HG03565 (cell line): ENCODE results near the gene PDLIM5.
A peak's percentile ranks its signal among the peaks of the same experiment; 100 is the strongest.
"Not testable (repeated sequence)": the region's sequence is repeated elsewhere in the genome, so short reads cannot be mapped to it uniquely, and the experiment has no call there.

Experiments
- ATAC-seq: cut with Tn5 transposase; IDR thresholded peaks from one replicate; pipeline ENCODE4 v1.9.1; 2021; ENCODE audit warnings: mild to moderate bottlenecking, moderate library complexity; ENCODE audit not compliant: unreplicated experiment

Gene PDLIM5

DNA sequence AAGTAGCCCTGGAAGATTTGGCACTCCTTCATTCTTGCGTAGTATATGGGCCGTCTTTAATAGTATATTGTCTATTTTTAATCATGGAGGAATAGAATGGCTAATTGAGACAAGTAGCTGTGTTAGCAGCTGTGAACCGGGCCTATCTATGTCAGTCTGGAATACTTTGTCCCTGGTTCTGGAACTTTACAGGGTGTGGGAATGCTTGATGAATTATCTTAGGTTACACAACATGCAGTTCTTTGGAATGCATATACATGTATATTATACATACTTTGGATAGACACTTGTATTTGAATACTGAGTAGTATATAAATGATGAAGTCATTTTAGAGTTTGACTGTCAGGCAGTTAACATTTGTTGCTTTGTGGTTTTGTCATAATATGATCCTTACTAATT, 37.4 kb downstream of the PDLIM5 start:
- no peak for ATAC-seq

DNA sequence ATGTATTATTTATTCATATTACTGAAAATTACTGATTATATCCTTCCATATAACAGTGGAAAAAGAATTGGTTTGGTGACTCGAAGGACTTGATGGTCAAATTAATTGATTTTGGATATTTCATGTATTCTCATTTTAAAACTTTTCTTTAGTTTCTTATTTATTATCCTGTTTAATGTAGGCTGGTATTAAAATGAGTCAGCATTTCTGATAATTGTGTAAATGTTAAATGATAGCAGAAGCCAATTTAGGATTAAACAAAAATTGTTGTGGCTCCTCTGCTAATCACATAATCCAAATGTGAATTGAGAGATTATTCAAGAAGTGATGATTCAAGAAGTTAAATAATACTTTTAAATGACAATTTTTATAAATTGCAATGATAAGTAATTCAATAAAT, 38.7 kb downstream of the PDLIM5 start:
- ATAC-seq, result no peak

DNA sequence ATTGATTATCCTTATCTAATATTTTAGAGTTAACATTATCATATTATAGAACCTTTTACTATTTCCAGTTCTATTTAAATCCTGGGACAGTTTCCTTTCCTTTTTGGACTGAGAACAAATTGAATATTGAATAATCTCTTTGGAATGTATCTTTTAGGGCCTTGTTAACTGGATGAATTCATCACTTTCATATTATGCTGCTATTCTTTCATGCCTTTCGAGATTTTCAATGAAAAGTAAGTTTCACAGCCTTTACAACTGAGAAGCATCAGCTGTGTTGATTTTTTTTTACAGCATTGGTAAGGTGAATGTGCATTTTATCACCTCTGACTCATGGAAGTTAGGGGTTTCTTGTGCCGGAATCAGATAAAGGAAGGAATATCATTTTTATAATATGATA, 39.6 kb downstream of the PDLIM5 start:
- ATAC-seq, result no peak

DNA sequence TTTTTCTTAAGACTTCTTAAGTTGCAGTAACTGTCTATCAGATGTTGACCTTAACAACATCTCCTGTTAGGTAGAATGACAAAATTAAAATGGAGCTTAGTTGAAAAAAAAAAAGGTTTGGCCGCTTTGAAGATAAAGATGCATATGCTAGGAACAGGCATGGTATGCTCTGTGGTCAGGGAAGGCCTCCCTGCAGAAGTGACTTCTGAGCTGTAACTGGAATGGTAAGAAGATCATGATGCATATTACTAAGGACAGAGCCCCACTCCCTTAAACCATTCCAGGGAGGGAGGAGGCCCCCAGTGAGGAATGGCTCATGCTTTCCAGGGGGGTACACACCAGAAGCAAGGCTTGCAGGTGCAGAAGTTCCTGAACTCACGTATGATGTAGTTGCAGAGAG, 43.7 kb downstream of the PDLIM5 start:
- no peak for ATAC-seq

DNA sequence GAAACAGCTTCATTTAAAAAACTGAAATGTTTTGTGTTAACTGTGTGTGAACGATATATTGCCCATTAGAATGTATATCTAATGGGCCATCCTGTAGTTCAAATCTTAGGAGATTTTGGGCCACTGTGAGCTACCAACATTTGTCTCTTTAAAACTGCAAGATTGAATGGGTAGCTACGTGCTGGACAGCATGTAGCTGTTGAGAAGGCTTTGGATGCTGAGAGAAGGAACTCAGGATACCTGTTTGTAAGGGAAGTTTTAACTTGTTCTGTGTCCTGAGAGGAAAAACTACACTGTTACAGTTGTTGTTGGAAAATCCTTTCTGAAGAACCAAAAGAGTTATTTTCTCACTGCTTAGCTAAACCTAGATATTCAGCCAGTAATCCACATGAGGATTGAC, 45.9 kb downstream of the PDLIM5 start:
- ATAC-seq, result no peak

DNA sequence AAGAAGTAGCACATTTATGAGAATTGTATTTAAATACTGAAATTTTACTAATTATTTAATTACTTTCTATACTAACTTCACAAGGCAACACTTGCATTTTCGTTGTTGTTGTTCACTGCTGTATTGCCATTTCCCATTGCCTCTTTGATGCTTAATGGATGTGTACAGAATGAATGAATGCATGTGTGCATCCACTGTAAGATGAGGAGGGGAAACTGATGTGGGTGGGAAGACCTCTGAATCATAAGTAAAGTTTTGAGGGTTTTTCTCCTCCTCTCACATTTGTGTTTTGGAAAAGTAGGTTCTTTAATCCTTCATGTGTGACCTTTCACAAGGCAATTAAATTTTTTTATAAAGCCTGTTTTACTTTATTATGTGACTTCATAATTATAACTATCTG, 46.8 kb downstream of the PDLIM5 start:
- no peak for ATAC-seq

DNA sequence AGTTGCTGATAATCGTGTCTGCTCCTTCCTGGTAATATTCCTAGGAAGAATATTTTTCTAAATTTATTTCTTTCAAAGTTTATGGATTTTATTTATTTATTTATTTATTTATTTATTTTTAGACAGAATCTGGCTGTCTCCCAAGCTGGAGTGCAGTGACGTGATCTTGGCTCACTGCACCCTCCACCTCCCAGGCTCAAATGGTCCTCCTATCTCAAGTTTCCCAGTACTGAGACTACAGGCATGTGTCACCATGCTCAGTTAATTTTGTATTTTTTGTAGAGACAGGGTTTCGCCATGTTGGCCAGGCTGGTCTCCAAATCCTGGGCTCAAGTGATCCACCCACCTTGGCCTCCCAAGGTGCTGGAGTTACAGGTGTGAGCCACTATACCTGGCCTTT, 48.9 kb downstream of the PDLIM5 start:
- no peak for ATAC-seq

DNA sequence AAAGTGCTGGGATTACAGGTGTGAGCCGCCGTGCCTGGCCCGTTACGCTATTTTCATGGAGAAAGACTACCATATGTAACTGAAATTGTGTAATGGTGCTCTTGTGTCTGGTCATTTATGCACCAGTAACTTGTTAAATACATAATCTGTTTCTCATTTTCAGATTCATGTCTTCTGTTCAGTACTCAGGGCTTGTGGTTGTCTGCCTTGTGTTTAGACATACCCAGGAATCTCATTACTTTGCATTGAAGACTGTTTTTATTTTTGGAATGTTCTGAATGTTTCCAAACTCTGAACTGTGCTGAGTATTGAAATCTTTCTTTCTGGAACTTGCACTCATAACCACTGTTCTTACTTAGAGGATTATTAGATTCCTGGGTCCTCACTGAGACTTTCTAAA, 52.8 kb downstream of the PDLIM5 start:
- no peak for ATAC-seq

DNA sequence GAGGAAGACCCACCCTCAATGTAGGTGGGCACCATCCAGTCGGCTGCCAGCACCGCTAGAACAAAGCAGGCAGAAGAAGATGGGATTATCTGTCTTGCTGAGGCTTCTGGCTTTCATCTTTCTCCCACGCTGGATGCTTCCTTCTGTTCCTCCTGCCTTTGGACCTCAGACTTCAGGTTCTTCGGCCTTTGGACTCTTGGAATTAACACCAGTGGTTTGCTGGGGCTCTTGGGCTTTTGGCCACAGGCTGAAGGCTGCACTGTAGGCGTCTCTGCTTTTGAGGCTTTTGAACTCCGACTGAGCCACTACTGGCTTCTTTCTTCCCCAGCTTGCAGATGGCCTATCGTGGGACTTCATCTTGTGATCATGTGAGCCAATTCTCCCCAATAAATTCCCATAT, 55.1 kb downstream of the PDLIM5 start:
- ATAC-seq, result no peak

DNA sequence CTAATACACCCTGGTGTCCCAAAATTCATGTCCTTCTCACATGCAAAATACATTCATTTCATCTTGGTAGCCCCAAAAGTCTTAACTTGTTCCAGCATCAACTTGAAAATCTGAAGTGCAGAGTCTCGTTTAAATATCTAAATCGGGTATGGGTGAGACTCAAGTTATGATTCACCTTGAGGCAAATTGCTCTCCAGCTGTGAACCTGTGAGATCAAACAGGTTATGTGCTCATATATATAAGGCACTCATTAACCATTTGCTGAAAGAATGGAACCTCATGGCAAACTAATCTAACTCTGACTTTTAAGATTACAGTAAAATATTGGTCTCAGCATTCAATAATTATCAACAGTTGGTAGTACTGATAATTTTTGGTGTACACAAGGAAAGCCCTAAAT, 55.5 kb downstream of the PDLIM5 start:
- ATAC-seq, result peak; percentile 29

DNA sequence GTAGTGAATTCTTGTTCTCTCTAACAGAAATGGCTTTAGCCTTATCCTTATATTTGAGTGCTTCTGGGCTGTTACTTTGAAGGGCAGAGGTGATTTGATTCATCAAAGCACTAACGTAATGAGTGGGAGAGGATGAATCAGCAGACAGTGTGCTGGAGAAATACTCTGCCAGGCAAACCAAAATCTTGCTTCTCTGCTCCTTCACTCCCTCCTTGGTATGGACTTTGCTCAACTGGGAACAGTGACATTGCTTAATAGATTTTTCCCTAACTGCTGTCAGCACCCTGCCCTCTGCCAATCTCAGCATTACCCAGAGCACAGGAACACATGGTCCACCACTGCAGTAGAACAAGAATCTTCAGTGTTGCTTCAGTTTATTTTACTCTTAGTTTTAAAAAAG, 56.0 kb downstream of the PDLIM5 start:
- peak; percentile 60 for ATAC-seq

DNA sequence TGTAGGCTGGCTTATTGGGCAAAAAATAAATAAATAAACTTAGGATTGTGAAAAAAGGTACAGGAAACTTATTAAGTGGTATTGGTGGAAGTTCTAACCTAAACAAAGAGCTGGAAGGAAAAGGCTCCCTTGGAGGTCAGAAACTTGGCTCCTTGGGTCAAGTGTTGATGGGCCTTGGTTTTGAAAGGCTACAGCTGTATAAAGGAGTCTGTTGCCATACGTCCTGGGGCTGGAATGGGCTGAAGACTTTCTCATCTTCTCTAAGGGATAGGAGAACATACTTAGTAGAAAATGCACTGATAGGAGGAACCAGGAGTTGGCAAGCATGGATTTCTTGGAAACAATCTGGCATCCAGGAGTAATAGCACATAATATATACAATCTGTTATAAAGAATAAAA, 56.6 kb downstream of the PDLIM5 start:
- no peak for ATAC-seq

DNA sequence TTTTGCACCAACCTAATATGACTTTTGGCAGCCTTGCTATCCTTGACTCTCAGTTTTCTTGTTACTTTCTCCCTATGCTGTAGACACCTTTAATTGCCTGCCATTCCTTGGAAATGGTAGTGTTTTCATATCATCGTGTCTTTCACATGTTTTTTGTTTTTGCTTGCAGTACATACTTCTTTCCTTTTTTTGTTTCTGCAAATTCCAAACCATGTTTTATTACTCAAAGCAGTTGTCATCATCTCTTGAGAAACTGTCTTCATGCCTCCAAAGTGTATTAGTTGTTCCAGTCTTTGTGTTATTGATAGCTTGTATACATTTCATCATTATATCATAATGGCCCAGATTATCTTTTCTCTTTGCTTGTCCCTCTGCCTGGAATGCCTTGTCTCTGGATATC, 57.1 kb downstream of the PDLIM5 start:
- no peak for ATAC-seq

DNA sequence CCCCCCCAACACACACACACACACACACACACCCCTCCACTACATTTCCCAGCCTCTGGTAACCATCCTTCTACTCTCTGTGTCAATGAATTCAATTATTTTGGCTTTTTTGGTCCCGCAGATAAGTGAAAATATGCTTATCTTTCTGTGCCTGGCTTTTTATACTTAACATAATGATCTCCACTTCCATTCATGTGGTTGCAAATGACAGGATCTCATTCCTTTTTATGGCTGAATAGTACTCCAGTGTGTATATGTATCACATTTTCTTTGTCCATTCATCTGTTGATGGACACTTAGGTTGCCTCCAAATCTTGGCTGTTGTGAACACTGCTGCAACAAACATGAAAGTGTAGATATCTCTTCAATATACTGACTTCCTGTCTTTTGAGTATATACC, 59.8 kb downstream of the PDLIM5 start:
- ATAC-seq, result no peak

DNA sequence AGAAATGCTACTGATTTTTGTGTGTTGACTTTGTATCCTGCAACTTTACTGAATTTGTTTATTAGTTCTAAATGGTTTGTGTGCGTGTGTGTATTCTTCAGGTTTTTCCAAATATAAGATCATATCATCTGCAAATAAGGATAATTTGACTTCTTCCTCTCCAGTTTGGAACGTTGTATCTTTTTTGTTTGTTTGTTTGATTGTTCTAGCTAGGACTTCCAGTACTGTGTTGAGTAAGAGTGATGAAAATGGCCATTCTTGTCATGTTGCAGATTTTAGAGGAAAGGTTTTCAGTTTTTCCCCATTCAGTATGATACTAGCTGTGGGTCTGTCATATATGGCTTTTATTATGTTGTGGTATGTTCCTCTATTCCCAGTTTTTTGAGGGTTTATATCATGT, 61.8 kb downstream of the PDLIM5 start:
- ATAC-seq, result not testable (repeated sequence)

DNA sequence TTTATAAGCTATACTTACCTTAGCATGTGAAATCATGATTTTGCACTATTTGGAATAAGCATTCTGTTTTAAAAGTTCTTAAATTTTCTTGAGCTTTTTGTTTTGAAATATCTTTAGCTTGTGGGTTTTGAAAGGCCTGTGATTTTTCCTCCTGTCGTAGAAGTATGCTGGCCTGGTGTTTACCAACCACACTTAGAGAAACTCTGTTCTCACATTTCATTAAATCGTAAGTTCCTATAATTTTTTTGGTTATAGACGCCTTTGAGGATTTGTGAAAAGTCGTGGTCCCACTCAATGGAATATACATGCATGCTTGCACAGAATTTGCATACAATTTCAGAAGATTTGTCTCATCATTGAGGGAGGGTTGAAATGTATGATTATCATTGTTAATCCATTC, 63.6 kb downstream of the PDLIM5 start:
- ATAC-seq, result no peak

DNA sequence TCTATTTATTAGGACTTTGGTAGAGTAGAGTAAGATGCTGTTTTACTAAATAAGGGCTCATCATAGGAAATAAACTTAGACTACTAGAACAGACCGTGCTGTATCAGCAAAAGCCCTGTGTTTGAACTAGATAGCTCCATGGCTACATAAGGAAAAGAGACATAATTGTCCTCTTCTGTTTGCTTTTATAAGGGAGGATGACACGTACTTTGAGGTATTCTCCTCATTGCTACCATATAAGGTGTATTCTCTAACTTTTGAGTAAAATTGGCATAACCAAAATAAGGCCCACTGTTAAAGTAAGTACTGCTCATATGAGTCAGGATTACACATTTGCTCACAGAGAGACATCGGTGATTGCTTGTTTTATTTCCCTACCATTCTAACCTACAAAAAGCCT, 64.3 kb downstream of the PDLIM5 start:
- ATAC-seq, result no peak

DNA sequence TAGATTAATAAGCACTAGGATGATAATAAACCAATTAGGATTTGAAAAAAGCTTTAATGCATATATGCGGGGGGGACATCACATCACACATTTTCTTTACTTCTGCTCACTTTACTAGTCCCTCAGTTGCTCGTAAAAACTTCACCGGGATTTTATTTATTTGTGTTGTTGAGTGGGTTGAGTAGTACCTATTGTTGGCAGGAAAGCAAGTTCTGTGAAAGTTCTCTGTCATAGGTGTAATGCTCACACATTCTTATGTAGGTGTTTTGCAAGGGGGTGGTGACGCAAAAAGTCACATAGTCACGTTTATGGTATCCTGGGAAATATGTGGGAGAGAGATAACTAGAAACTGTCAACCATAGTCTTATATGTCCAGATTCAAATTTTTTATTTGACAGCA, 65.3 kb downstream of the PDLIM5 start:
- no peak for ATAC-seq

DNA sequence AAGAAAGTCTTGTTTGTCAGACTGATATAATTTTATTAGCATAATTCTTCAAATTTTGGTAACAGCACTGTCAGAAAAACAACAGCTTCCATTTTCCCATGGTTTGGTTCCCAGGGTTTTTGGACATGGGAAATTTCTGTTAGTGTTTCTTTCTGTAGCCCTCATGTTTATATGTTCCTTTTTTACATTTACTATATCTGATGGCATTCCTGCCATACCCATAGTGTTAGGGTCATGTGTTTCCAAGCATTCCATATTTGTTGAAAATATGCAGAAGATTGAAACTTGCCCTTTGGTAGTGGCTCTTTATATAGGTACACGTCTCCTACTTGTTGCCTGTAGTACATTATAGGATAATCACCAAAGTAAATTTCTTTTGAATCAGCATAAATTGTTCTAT, 65.8 kb downstream of the PDLIM5 start:
- no peak for ATAC-seq

DNA sequence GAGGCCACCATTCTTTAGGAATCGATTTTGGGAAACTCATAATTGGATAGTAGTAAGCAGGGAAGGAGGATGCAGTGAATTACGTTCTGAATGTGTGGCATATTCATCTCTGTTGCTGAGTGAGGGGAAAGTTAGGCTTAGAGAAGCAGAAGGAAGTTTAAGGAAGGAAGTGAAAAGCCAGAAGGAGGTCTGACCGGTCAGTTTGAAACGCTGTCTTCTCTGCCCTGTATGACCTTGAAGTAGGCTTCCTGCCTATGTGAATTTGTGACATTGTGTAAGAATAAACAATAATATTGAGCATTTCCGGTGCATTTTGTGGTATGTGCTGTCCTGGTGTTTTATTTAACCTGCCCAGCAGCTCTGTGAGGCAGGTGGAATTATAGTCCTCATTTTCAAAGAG, 67.3 kb downstream of the PDLIM5 start:
- ATAC-seq, result peak; percentile 40

DNA sequence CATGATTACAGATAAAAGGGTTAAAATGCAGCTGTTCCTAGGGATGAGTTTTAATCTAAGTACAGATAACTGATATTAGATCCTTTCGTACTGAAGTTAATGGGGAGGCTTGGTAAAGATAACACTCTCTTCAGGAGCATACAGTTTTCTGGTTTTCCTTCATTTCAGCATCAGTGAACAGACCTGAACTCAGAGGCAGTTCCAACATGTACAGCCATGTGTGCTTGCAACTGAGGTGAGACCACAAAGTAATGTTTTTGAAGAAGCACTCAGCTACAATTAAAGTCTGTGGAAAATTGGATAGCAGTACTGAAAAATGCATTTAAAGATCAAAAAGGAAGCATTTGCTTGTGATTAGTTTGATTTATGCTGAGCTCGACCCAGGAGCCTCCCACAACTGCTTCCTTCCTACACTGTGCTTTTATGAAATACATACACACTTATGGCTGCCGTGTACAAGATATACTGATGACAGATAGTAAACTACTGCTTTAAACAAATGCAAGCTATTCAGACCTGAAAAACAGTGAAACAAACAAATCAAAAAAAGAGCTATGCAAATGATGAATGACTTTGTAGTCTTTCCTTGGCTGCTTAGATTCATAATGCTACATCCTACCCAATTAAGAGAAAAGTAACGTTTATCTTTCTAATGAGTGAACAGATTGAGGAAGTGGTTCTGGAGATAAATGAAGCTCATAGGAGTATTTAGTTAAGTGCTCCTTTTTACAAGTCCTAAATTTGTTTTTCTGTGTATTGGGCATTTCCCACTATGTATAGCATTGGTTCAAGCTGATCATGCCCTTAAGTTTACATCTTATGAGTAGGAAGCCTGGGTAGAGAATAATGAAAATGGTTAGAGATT, 68.4 kb downstream of the PDLIM5 start:
- ATAC-seq, result no peak

DNA sequence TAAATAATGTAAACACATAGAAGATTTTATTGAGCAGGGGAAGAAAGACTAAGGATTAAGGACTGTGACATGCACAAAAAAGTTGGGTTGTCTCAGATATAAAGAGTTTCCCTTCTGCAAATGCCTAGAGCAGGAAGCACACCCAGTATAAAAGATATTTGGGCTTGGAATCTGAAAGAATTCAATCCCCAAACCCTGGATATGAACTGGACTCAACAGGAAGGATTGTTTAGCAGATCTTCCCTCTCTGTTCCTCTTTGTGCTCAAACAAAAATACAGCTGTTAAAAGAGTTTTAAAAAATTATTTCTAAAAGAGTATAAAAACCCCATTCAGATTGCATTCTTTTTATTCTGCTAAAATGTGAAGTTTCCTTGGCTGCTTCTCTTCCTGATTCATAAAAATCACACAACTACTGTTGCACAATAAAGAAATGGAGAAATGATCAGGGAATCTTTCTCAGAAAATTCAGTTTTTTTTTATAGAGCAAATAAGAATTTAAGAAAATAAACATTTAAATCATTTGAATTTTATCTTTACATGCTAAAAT, 71.4 kb downstream of the PDLIM5 start:
- ATAC-seq, result no peak

DNA sequence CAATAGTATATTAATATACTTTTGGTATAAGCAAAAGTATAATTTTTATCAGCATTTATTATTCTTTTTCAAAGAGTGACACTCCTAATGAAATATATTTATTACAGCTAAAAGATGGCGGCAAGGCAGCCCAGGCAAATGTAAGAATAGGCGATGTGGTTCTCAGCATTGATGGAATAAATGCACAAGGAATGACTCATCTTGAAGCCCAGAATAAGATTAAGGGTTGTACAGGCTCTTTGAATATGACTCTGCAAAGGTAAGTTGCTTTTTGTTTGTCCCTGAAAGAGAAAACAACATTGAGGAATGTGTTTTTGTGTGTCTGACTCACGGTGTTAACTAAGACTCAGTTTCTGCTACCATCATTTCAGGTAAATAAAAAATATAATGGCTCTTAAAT, 71.9 kb downstream of the PDLIM5 start:
- no peak for ATAC-seq
